ENCODE data around the gene PDCD6IP.

DNA sequence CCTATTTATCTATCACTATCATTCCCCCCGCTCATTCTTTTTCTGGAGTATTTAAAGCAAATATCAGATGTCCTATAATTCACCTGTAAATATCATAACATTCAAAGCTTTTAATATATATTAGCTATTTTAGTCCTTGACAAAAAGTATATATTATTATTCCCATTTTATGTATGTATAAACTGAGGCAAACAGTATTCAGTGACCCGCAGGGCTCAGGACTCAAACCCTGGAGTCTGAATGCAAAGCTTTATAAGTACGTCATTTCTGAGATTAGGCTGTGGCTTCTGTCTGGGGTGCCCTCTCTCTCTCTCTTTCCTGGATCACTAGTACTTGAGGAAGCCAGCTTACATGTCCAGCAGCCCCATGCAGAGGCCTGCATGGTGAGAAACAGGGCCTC is 20.4 kb upstream of the PDCD6IP start:
- TF ChIP-seq, protein P1, sequence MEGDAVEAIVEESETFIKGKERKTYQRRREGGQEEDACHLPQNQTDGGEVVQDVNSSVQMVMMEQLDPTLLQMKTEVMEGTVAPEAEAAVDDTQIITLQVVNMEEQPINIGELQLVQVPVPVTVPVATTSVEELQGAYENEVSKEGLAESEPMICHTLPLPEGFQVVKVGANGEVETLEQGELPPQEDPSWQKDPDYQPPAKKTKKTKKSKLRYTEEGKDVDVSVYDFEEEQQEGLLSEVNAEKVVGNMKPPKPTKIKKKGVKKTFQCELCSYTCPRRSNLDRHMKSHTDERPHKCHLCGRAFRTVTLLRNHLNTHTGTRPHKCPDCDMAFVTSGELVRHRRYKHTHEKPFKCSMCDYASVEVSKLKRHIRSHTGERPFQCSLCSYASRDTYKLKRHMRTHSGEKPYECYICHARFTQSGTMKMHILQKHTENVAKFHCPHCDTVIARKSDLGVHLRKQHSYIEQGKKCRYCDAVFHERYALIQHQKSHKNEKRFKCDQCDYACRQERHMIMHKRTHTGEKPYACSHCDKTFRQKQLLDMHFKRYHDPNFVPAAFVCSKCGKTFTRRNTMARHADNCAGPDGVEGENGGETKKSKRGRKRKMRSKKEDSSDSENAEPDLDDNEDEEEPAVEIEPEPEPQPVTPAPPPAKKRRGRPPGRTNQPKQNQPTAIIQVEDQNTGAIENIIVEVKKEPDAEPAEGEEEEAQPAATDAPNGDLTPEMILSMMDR (IDR thresholded peaks at IDR 0.05) = no peak
- no peak for TF ChIP-seq POLR2AphosphoS5 (IDR thresholded peaks at IDR 0.05)
- TF ChIP-seq POLR2A (IDR thresholded peaks at IDR 0.05) = no peak

All from prostate gland (tissue), 2 donors.